Keratinocyte (primary cell): ENCODE results near the gene BRAT1. TPM values are rescaled to one million over a fixed set of nuclear protein-coding genes. Genes with fewer than 3 reads are reported as not detected.
"Not testable (repeated sequence)": the region's sequence is repeated elsewhere in the genome, so short reads cannot be mapped to it uniquely, and the experiment has no call there.

Experiments
- DNase-seq: peaks from one replicate; pipeline ENCODE4 v3.0.0-alpha.2; 2011; ENCODE audit warnings: low read depth, missing footprints, low spot score
- FAIRE-seq: peaks from 2 replicates; lab custom pipeline; 2011; peaks lifted over from hg19 to GRCh38; lab: Jason Lieb, UNC
- H2AFZ ChIP-seq: 2 replicates; pipeline ENCODE4 v1.6.0; 2012; ENCODE audit warnings: low read length, control low read depth, inconsistent platforms; ENCODE audit not compliant: control insufficient read depth
- H3K27ac ChIP-seq: 2 replicates; pipeline ENCODE4 v1.5.1; 2011; ENCODE audit warnings: low read length; ENCODE audit not compliant: control insufficient read depth, insufficient read depth
- H3K27me3 ChIP-seq: 3 replicates; pipeline ENCODE4 v1.6.0; 2011; ENCODE audit warnings: low read length; ENCODE audit not compliant: control insufficient read depth, insufficient read depth; ENCODE audit errors: extremely low read depth
- H3K36me3 ChIP-seq, 2 experiments: 2 replicates in 1 of 2; 3 replicates in 1 of 2; pipeline ENCODE4 v1.5.1; 2011; ENCODE audit warnings: low read length in 2 of 2, mild to moderate bottlenecking in 1 of 2; ENCODE audit not compliant: control insufficient read depth in 2 of 2, insufficient read depth in 2 of 2; ENCODE audit errors: extremely low read depth in 1 of 2
- H3K4me1 ChIP-seq: 3 replicates; pipeline ENCODE4 v1.5.1; 2011; ENCODE audit warnings: low read length; ENCODE audit not compliant: control insufficient read depth, insufficient read depth; ENCODE audit errors: extremely low read depth
- H3K4me2 ChIP-seq: 3 replicates; pipeline ENCODE4 v1.6.0; 2011; ENCODE audit warnings: low read depth, low read length; ENCODE audit not compliant: control insufficient read depth, insufficient read depth; ENCODE audit errors: extremely low read depth
- H3K4me3 ChIP-seq, 3 experiments: fragments of 200-600 bp in 1 of 3; sonication (generic) in 1 of 3; 2 replicates in 2 of 3; 3 replicates in 1 of 3; pipeline ENCODE4 v1.5.1; 2011 to 2016; ENCODE audit warnings: low read length in 3 of 3, mild to moderate bottlenecking in 3 of 3, control low read depth in 2 of 3, inconsistent platforms in 1 of 3, low read depth in 1 of 3, mixed read lengths in 1 of 3, mixed run types in 1 of 3, moderate library complexity in 1 of 3; ENCODE audit not compliant: control insufficient read depth in 2 of 3, insufficient read depth in 2 of 3; ENCODE audit errors: extremely low read depth in 1 of 3
- H3K79me2 ChIP-seq: 2 replicates; pipeline ENCODE4 v1.6.0; 2012; ENCODE audit warnings: low read length; ENCODE audit not compliant: control insufficient read depth, insufficient read depth
- H3K9ac ChIP-seq: 3 replicates; pipeline ENCODE4 v1.6.0; 2011; ENCODE audit warnings: low read length; ENCODE audit not compliant: control insufficient read depth, insufficient read depth; ENCODE audit errors: extremely low read depth
- H3K9me1 ChIP-seq: 3 replicates; pipeline ENCODE4 v1.6.0; 2011; ENCODE audit warnings: low read length; ENCODE audit not compliant: control insufficient read depth, insufficient read depth; ENCODE audit errors: extremely low read depth
- H3K9me3 ChIP-seq: 2 replicates; pipeline ENCODE4 v1.5.1; 2012; ENCODE audit warnings: low read depth, low read length; ENCODE audit not compliant: control insufficient read depth
- H4K20me1 ChIP-seq: 3 replicates; pipeline ENCODE4 v1.6.0; 2011; ENCODE audit warnings: low read length; ENCODE audit not compliant: control insufficient read depth, insufficient read depth; ENCODE audit errors: extremely low read depth
- CTCF ChIP-seq, 3 experiments: IDR thresholded peaks in 1 of 3; conservative IDR thresholded peaks in 1 of 3; optimal IDR thresholded peaks in 1 of 3; 2 replicates in 2 of 3; 3 replicates in 1 of 3; pipeline versions ENCODE3 to v1.5.1; 2011; ENCODE audit warnings: low read length in 3 of 3, mild to moderate bottlenecking in 3 of 3, moderate library complexity in 2 of 3, control low read depth in 1 of 3, inconsistent platforms in 1 of 3; ENCODE audit not compliant: insufficient read depth in 2 of 3; ENCODE audit errors: extremely low read depth in 1 of 3
- EZH2 ChIP-seq: IDR thresholded peaks from one replicate; pipeline ENCODE4 v1.6.1; 2012; ENCODE audit warnings: inconsistent platforms, mild to moderate bottlenecking, low read length, moderate library complexity
- dilution Hi-C: fragments of 300-500 bp; cut with MboI; formaldehyde crosslinking; loops from one replicate; pipeline ENCODE4 v1.7.0; 2020; ENCODE audit warnings: low sequenced_read_pairs; ENCODE audit not compliant: extremely low pct_ligation_motif_present
- polyA plus RNA-seq, 5 experiments: library from polyadenylated mRNA; depleted of rRNA in 3 of 5; stranded (reverse) in 3 of 5; stranded (forward) in 1 of 5; unstranded in 1 of 5; fragments of >200 nt; gene quantifications; 1 replicate in 1 of 5; 2 replicates in 3 of 5; 3 replicates in 1 of 5; pipeline versions ENCODE4 v1.2.1 to v1.2.3, GENCODE V29; 2011 to 2012; ENCODE audit warnings: missing spikeins in 2 of 5, low read depth in 1 of 5, low replicate concordance in 1 of 5

Gene BRAT1
- polyA plus RNA-seq, 1 donor (not counting 4 experiments of a cell fraction or from before 2014, with no cell fraction given): 6.4 TPM

GRCh38 chr7:2539031-2539911 lies 16.1 kb downstream of the BRAT1 start:
- FAIRE-seq (no peak), DNase-seq (no peak)
- Histone ChIP-seq H3K27me3 (no peaks in the 10 kb centered on the region), H2AFZ (no peak overlapping the region), H3K4me3 (no peak overlapping the region), H3K4me2 (no peak overlapping the region), H3K9me3 (no peaks in the 10 kb centered on the region), H3K9ac (no peak overlapping the region), H3K36me3 (peaks cover 22 to 24% of the 10 kb centered on the region in 2 experiments), H4K20me1 (no peaks in the 10 kb centered on the region), H3K9me1 (no peaks in the 10 kb centered on the region), H3K27ac (no peak overlapping the region), H3K79me2 (no peaks in the 10 kb centered on the region), H3K4me1 (no peaks in the 10 kb centered on the region)
- dilution Hi-C loops: no loop called here
- TF ChIP-seq CTCF (optimal IDR thresholded peaks at IDR 0.05 in 1 of 3, IDR thresholded peaks at IDR 0.05 in 1 of 3, conservative IDR thresholded peaks at IDR 0.05 in 1 of 3; ENCODE audit: extremely low read depth in 1 of 3, insufficient read depth in 2 of 3, low read length in 3 of 3) (no peak), EZH2 (no peak)

GRCh38 chr7:2537981-2538851 lies 17.1 kb downstream of the BRAT1 start:
- Histone ChIP-seq H4K20me1 (no peaks in the 10 kb centered on the region), H3K79me2 (no peaks in the 10 kb centered on the region), H3K27me3 (no peaks in the 10 kb centered on the region), H3K9ac (no peak overlapping the region), H3K4me1 (no peaks in the 10 kb centered on the region), H3K9me1 (no peaks in the 10 kb centered on the region), H3K9me3 (no peaks in the 10 kb centered on the region), H2AFZ (no peak overlapping the region), H3K4me3 (no peak overlapping the region), H3K36me3 (peaks cover 19% of the 10 kb centered on the region in 2 experiments), H3K27ac (no peak overlapping the region), H3K4me2 (no peak overlapping the region)
- DNase-seq (no peak), FAIRE-seq (no peak)
- TF ChIP-seq EZH2 (no peak), CTCF (optimal IDR thresholded peaks at IDR 0.05 in 1 of 3, IDR thresholded peaks at IDR 0.05 in 1 of 3, conservative IDR thresholded peaks at IDR 0.05 in 1 of 3; ENCODE audit: extremely low read depth in 1 of 3, insufficient read depth in 2 of 3, low read length in 3 of 3) (no peak)
- dilution Hi-C loops: no loop called here

- H3K4me2 ChIP-seq, H3K4me3 ChIP-seq, H3K79me2 ChIP-seq, H3K9me1 ChIP-seq, H3K4me1 ChIP-seq, H4K20me1 ChIP-seq, H3K27me3 ChIP-seq, DNase-seq, H2AFZ ChIP-seq, H3K9me3 ChIP-seq, dilution Hi-C loops, H3K9ac ChIP-seq, H3K27ac ChIP-seq, FAIRE-seq: not testable (repeated sequence)
- H3K36me3 ChIP-seq: peaks cover 13 to 15% of the 10 kb centered on the region in 2 experiments
Observed at GRCh38 chr7:2535872-2536627, 19.3 kb downstream of the BRAT1 start.
